Mucosa of stomach (tissue), 1 donor: ENCODE data around the gene TOP3A.
A peak's percentile ranks its signal among the peaks of the same experiment; 100 is the strongest.

Source experiments
- H3K27me3 ChIP-seq: one replicate; pipeline ENCODE4 v1.7.0; 2013; ENCODE audit warnings: mild to moderate bottlenecking, low read length; ENCODE audit not compliant: control insufficient read depth, insufficient read depth
- H3K36me3 ChIP-seq: one replicate; pipeline ENCODE4 v1.7.0; 2013; ENCODE audit warnings: low read length; ENCODE audit not compliant: control insufficient read depth, insufficient read depth
- H3K4me1 ChIP-seq: one replicate; pipeline ENCODE4 v1.7.0; 2013; ENCODE audit warnings: mild to moderate bottlenecking, low read length; ENCODE audit not compliant: control insufficient read depth, insufficient read depth
- H3K4me3 ChIP-seq: one replicate; pipeline ENCODE4 v1.7.0; 2013; ENCODE audit warnings: low read length
- H3K9ac ChIP-seq: one replicate; pipeline ENCODE4 v1.7.0; 2013; ENCODE audit warnings: mild to moderate bottlenecking, low read length, moderate library complexity
- H3K9me3 ChIP-seq: one replicate; pipeline ENCODE4 v1.7.0; 2013; ENCODE audit warnings: mild to moderate bottlenecking, low read length, moderate library complexity; ENCODE audit not compliant: control insufficient read depth
- donor health status: Pancreatic carcinoma.

TOP3A gene

DNA sequence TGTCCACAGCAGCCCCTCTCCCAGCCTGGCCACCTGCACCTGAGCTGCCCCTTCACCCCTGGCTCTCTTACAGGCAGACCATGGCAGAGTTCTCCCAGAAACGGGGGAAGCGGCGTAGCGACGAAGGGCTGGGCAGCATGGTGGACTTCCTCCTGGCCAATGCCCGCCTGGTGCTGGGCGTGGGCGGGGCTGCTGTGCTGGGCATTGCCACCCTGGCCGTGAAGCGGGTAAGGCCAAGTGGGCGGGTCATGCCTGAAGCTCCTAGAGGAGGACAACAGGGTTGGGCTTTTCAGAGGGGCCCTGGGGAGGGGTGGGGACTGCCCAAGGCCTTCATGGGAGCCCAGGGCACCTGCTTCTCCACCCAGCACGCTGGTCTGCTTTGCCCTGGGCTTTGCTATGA lies 52.2 kb downstream of the TOP3A start:
- Histone ChIP-seq H3K9me3 (no peaks in the 10 kb centered on the region), H3K27me3 (no peaks in the 10 kb centered on the region), H3K36me3 (peaks cover 4% of the 10 kb centered on the region), H3K4me1 (peaks cover 34% of the 10 kb centered on the region), H3K4me3 (no peak overlapping the region), H3K9ac (no peak overlapping the region)

DNA sequence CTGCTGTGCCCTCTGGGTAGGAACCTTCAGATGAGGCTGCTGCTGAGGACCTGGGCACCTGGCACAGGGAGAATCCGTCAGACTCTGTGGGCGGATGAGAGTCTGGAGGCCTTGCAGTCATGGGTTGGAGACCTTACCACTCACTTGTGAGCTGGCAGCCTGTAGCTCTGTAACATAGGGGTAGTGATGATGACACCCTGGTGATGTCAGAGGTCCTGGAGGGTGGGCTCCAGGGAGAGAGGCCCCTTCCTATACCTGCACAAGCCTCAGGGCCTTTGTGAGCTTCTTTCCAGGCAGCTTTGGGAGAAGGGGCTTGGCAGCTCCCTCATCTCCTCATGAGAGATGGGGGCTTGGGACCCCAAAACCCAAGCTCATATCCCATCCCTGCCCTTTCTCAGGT lies 52.7 kb downstream of the TOP3A start:
- peaks cover 39% of the 10 kb centered on the region for H3K4me1 ChIP-seq
- H3K4me3 ChIP-seq: peak overlapping the region; percentile 86
- H3K27me3 ChIP-seq: no peaks in the 10 kb centered on the region
- H3K9me3 ChIP-seq: no peaks in the 10 kb centered on the region
- H3K36me3 ChIP-seq: peaks cover 4% of the 10 kb centered on the region
- H3K9ac ChIP-seq: peak overlapping the region; percentile 97

DNA sequence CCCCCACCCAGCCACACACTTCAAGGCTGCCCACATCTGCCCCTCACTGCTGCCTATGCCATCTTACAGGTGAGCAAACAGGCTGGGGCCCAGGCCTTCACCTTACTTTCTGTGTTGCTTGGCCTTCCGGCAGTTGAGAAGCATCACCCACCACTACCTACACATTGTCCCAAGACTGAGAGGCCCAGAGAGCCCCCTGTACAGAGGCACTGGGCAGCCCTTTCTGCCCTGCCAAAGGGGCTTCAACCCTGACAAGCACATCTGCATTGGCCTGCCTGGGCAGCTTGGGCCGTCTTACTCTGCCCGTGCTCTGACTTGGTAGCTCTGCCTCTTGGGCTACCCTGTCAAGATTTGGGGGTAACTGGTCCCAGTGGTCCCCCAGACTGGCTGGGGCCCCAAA lies 53.1 kb downstream of the TOP3A start:
- peaks cover 4% of the 10 kb centered on the region for H3K36me3 ChIP-seq
- H3K27me3 ChIP-seq: no peaks in the 10 kb centered on the region
- peak overlapping the region; percentile 97 for H3K9ac ChIP-seq
- peak overlapping the region; percentile 86 for H3K4me3 ChIP-seq
- no peaks in the 10 kb centered on the region for H3K9me3 ChIP-seq
- peaks cover 44% of the 10 kb centered on the region for H3K4me1 ChIP-seq

DNA sequence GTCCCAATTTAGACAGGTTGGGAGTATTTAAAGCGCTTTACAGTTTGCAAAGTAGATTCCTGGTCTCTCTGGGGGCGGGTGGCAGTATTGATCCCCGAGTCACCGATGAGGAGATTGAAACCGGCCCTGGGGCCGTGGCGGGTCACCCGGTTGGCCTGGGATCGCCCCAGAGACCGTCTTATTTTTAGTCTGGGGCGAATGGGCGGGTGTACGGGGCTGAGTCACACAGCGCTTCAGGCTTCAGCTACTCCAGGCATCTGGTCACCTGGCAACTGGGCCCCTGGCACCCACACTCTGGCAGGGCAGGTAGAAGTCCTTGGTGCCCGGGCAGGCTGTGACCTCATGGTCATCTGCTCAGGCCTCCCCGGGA lies 53.7 kb downstream of the TOP3A start:
- Histone ChIP-seq H3K27me3 (no peaks in the 10 kb centered on the region), H3K4me1 (peaks cover 49% of the 10 kb centered on the region), H3K9me3 (no peaks in the 10 kb centered on the region), H3K36me3 (peaks cover 4% of the 10 kb centered on the region), H3K4me3 (peak overlapping the region; percentile 86), H3K9ac (peak overlapping the region; percentile 97)

DNA sequence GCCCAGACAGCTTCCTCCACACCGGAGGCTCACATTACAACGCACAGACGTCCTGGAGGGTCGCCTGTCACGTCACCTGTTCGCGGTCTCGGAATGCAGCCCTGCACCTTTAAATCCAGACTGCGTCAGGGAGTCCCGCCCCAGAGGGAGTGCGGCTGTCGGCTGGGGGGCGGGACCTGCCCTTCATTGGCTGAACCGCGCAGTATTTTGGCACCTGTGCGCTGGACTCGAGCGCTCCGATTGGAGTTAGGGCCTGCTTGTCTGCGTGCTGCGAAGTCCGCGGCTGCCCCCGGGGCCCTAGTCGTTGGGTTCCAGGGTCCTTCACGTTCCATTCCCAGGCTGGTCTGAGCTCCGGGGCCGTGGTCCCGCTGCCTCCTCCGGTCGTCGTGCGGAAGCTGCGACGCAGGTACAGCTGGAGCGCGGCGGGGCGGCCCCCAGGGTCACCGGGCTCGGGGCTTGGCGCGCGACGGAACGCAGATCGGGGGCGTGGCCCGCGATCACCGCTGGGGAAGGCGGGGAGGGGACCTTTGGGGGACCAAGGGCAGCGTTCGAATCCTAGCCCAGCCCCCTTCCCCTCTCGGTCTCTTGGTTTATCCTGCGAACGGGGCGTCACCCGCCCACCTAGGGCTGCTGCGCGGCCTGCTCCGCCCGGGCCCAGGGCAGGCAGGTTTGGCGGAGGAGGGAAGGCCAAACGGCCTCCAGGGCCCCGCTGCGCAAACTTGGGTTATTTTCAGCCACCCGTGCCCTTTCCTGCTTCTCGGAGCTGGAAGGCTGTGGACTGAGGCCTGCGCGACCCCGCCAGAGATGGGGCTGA lies 54.3 kb downstream of the TOP3A start, which contains the start of gene MIEF2:
Gene MIEF2 (plus strand): TSS at position 331 of the 814 bp plus-strand sequence. CDS start 2,059 bp downstream, outside the sequence.
- Histone ChIP-seq H3K9ac (peak within 1 kb of the TSS; percentile 97), H3K4me3 (peak within 1 kb of the TSS; percentile 86), H3K9me3 (no peaks in the 10 kb centered on the region), H3K36me3 (peaks cover 4% of the 10 kb centered on the region), H3K4me1 (peaks cover 49% of the 10 kb centered on the region), H3K27me3 (no peaks in the 10 kb centered on the region)

DNA sequence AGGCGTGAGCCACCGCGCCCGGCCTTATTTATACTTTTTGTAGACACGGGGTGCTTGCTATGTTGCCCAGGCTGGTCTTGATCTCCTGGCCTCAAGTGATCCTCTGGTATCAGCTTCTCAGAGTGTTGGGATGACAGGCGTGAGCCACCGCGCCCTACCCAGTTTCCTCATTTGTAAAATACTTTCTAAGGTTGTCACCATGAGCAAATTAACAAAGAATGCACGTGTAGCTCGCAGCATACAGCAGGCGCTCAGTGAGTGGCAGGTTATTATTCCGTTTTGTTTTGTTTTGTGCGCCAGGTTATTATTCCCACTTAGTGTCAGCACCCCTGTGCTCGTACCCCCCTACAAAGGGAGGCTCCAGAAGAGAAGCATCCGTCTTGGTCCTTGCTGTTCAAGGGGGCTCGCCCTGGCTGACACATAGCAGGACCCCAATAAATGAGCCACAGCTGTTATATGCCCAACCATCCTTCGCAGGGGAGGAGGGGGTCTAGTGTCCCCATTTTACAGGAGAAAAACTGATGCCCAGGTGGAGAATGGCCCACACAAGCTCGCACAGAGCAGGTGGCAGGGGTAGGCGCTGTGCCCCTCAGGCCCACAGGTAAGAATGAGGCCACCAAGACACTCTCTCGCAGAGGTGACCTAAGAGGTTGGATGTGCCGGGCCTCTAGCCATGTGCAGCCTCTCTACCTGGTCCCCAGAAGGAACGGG lies 55.0 kb downstream of the TOP3A start:
- H3K4me3 ChIP-seq: peak overlapping the region; percentile 86
- H3K9ac ChIP-seq: peak overlapping the region; percentile 97
- H3K4me1 ChIP-seq: peaks cover 49% of the 10 kb centered on the region
- H3K27me3 ChIP-seq: no peaks in the 10 kb centered on the region
- H3K9me3 ChIP-seq: no peaks in the 10 kb centered on the region
- peaks cover 7% of the 10 kb centered on the region for H3K36me3 ChIP-seq

DNA sequence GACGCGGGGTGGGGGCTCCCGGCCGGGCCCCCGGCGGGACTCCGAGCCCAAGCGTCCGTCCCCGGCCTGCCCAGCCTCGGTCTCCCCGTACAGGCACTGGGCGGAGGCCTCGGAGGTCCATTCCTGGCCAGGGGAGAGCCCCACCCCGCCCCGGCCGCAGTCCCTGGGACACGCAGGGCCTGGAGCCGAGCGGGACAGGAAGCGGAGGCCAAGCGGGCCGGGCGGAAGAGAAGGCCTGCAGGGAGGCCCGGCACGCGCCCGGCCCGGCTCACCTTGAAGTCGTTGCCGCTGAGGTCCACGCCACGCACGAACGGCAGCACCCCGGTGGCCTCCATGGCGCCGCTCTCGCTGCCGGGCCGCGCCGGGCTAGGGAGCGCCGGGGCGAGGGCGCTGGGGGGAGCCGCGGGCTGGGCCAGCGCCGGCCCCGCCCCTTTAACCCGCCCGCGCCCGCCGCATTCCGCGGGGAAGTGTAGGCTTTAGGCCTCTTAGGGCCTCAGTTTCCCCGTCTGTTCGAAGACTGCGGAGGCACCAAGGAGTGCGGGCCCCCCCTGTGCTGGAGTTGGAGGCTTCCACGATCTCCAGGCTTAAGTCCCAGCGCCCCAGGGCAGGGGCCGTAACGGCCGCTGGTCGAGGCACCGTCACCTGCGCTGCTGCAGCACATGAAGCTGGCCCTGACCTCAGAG lies 56.3 kb downstream of the TOP3A start, which contains the start of gene FLII:
Gene FLII (minus strand): TSS at position 383 of the 683 bp plus-strand sequence. CDS start 48 bp downstream, at position 335.
- H3K27me3 ChIP-seq: no peaks in the 10 kb centered on the region
- H3K4me3 ChIP-seq: peak within 1 kb of the TSS; percentile 73
- peaks cover 49% of the 10 kb centered on the region for H3K4me1 ChIP-seq
- no peaks in the 10 kb centered on the region for H3K9me3 ChIP-seq
- peaks cover 14% of the 10 kb centered on the region for H3K36me3 ChIP-seq
- peak within 1 kb of the TSS; percentile 88 for H3K9ac ChIP-seq

DNA sequence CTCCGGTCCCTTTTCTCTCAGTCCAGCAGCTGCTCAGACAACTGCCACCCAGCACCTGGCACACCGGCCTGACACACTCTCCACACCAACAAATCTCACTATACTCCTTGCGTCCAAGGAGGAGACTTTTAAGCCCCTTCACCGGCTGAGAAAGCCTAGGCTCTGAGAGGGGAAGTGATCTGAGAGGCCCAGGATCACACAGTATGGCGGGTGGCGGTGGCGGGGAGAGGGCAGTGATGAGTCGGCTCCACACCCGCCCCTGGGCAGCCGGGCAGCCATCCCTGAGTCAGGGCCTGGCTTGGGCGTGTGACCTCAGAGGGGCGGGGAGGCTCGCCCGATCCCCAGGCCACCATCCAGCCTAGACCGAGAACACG lies 56.8 kb downstream of the TOP3A start:
- Histone ChIP-seq H3K9ac (peak overlapping the region; percentile 88), H3K36me3 (peaks cover 18% of the 10 kb centered on the region), H3K4me3 (peak overlapping the region; percentile 73), H3K27me3 (no peaks in the 10 kb centered on the region), H3K9me3 (no peaks in the 10 kb centered on the region), H3K4me1 (peaks cover 49% of the 10 kb centered on the region)

DNA sequence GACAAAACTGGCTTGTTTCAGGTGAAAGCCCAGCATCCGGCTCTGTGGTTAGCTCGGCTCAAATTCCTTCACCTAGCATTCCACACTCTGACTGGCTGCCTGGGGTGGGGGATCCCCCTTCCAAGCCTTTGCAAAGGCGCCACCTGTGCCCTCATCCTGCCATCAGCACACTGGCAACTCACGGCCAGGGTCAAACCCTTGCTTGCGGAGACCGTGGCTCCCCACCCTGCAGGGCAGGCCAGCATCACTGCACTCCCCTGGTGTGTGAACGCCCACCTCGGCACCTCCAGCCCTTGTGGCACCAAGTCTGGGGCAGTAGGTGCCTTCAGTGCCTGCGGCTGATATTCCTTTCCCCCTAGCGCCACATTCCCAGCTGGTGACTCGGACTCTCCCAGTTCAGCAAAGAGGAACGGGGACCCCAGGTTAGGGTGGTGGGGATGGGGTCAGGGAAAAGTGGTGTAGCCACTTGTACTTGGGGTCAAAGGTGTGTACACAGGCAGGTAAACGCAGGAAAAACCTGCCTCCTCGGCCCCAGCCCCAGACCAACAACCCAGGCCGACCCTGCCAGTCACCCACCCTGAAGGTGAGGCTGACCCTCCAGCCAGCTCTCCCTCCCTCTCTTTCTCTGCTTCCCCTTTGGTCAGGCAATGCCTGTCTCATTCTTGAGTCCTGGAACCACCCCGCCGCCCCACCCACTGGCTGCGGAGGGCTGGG lies 57.4 kb downstream of the TOP3A start:
- H3K9me3 ChIP-seq: no peaks in the 10 kb centered on the region
- H3K27me3 ChIP-seq: no peaks in the 10 kb centered on the region
- peaks cover 43% of the 10 kb centered on the region for H3K4me1 ChIP-seq
- peak overlapping the region; percentile 73 for H3K4me3 ChIP-seq
- peaks cover 18% of the 10 kb centered on the region for H3K36me3 ChIP-seq
- peak overlapping the region; percentile 88 for H3K9ac ChIP-seq

DNA sequence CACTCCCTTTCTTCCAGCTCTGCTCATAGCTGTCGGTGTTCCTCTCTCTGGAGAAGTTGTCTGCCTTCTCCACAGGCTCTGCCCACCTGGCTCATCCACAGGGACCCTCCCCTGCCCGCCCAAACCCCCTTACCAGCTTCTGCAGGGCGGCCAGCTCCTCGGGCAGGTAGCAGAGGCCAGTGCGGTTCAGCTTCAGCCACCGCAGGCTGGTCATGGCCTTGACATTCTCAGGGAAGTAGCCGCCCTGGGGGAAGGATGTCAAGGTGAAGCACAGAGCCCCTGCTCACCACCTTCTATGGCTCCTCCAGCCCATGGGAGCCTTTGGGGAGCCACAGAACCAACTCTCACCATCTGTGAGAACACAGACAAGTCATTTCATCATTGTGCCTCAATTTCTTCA lies 58.0 kb downstream of the TOP3A start:
- peaks cover 18% of the 10 kb centered on the region for H3K36me3 ChIP-seq
- peak overlapping the region; percentile 88 for H3K9ac ChIP-seq
- H3K4me3 ChIP-seq: no peak overlapping the region
- H3K4me1 ChIP-seq: peaks cover 37% of the 10 kb centered on the region
- no peaks in the 10 kb centered on the region for H3K27me3 ChIP-seq
- H3K9me3 ChIP-seq: no peaks in the 10 kb centered on the region

DNA sequence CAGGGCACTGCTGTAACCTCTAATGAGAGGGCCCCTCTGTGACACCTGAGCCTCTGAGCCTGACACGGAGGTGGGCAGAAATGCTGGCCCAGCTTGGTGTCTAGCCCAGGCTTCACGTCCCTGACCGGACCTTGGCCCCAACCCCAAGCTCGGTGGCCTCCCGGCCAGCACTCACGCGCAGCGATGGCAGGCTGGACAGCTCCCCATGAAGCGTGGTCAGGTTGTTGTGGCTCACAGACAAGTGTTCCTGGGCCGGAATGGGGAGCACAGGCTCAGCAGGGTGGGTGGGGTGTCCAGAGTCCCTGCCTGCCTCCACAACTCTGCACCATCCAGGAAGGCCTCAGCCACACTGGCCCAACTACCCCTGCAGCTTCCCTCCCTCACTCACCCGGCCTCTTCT lies 58.4 kb downstream of the TOP3A start:
- Histone ChIP-seq H3K4me3 (no peak overlapping the region), H3K4me1 (peaks cover 32% of the 10 kb centered on the region), H3K27me3 (no peaks in the 10 kb centered on the region), H3K9me3 (no peaks in the 10 kb centered on the region), H3K9ac (peak overlapping the region; percentile 88), H3K36me3 (peaks cover 18% of the 10 kb centered on the region)
